Measurements from ENCODE around the gene MRPL16.
"Not testable (repeated sequence)": the region's sequence is repeated elsewhere in the genome, so short reads cannot be mapped to it uniquely, and the experiment has no call there.

MRPL16 gene

DNA sequence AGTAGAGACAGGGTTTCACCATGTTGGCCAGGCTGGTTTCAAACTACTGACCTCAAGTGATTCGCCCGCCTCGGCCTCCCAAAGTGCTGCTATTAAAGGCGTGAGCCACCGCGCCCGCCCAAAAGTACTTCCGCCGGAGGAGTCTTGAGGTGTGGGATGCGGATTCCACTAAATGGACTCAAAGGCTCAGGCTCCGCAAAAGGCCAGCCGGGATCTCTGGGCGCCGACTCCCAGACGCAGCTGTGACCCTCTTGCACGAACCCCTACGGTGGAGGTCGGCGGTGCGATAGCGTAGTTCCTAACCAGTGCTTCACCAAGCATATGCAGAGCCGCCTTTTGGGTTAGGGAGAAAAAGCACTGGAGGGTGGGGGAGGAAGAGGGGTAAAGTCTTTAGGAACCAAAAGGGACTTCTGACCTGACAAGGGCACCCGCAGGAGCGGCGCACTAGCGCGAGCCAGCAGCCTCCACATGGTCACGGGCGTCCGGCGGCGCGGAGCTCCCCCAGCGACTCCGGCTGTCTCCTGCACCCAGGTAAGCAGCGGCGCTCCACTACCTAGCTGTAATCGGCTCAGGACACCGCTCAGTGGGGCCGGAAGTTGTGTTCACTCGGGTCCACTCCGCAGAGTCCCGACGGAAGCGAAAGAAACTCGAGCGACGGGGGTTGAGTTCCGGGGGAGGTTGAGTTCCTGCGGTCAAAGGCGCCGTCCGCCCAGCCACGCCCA lies at the start of gene MRPL16:
TSS of gene MRPL16 (minus strand) at position 590 of the 722 bp plus-strand sequence. CDS start at position 470, 120 bp downstream.
- peak; percentile 82 for DNase-seq (ENCODE audit: low read depth)

DNA sequence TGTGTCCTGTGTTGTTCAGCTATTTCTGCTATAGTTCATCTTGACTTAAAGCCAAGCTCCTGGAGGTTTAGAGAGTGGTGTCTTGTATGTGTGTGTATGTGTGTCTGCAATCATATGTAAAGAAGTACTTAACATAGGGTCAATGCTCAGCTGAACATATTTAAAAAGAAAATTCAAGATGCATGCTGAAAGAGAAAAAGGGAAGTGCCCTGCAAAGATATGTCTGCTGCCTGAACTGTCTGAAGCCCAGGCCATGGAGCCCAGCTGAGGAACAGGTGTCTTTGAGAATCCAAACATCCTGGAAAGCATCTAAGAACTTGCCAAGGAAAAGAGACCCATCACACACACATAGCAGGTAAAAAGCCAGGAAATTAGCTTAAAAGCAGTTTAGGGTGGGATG lies 49.1 kb upstream of the MRPL16 start:
- no peak for DNase-seq (ENCODE audit: low read depth)

DNA sequence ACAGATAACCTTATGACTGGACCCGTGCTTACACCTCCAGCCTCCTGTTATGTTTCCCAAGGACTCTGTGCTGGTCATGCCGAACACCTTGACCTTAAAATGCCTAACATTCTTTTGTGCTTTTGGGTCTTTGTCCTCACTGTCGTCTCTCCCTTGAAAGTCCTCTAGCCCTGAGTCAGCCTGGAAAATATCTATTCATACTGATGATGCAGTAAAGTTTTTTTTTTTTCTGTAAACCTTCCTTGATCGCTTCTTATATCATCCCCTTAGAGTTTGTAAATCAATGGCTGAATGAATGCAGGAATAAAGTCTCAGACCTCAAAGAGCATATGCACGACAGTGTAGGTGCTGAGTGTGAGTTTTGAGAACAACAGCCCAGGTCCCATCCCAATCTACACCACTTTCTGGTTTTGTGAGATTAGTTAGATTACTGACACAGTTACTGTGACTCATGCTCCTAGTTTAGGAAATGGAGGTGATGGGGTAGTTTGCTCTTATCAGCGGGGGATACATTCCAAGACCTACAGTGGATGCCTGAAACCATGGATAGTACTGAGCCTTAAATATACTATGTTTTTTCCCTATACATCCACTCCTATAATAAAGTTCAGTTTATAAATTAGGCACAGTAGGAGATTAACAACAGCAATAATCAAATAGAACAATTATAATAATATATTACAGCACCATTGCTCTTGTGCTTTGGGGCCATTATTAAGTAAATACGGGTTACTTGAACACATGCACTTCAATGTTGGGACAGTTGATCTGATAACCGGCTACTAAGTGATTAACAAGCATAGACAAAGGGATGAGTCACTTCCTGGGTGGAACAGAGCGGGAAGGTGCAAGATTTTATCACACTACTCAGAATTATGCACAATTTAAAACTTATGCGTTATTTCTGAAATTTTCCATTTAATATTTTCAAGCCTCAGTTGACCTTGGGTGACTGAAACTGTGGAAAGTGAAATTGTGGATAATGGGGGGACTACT lies 47.2 kb upstream of the MRPL16 start:
- no peak for DNase-seq (ENCODE audit: low read depth)

DNA sequence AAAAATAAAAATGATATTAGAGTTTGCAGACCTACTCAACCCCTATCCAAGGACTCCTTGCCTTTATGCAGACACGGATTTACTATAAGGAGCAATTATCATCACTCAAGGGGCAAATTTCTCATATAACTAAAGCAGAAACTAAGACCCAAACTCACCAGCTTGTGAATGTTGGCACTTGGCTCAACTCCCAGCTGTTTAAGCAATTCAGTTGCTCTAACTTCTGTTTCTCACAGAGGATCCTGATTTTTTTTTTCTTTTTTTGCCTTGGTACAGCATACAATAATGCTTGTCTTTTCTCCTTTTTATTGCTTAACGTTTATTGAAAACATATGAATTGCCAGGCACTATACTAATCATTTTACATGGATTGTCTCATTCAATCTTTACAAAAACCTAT lies 44.3 kb upstream of the MRPL16 start:
- DNase-seq (ENCODE audit: low read depth): no peak

DNA sequence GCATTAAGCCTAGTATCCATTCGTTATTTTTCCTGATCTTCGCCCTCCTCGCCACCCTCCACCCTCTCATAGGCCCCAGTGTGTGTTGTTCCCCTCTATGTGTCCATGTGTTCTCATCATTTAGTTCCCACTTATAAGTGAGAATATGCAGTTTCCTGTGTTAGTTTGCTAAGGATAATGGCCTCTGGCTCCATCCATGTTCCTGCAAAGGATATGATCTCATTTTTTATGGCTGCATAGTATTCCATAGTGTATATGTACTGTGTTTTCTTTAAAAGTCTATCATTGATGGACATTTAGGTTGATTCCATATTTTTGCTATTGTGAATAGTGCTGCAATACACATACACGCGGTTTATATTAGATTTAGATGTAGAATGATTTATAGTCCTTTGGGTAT lies 40.8 kb upstream of the MRPL16 start:
- DNase-seq (ENCODE audit: low read depth): not testable (repeated sequence)

DNA sequence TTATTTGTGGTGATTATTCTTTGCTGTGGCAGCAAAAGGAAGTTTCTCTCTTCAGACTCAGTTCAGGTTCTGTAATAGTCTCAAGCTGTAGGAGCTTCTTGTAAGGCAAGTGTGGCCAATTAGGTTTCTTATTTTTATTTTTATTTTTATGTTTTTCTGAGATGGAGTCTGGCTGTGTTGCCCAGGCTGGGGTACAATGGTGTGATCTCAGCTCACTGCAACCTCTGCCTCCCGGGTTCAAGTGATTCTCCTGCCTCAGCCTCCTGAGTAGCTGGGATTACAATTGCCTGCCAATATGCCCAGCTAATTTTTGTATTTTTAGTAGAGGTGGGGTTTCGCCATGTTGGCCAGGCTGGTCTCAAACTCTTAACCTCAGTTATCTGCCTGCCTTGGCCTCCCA lies 39.0 kb upstream of the MRPL16 start:
- DNase-seq (ENCODE audit: low read depth): not testable (repeated sequence)

DNA sequence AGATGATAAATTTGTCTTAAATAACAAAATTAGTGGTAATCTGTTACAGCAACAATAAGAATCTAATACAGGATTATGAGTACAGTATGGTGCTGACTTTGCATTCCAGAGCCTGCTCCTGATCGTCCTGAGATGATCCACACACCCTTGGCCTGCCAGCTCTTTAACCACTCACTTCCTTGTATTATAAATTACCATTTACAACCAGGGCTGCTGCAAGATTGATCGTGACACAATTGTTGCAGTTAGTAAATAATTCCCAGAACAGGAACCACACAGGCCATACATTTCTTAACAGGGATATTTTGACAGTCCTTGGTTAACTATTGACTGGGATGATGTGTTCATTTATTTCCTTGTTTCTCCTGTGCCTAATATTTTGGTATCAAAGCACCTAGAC lies 38.6 kb upstream of the MRPL16 start:
- no peak for DNase-seq (ENCODE audit: low read depth)

DNA sequence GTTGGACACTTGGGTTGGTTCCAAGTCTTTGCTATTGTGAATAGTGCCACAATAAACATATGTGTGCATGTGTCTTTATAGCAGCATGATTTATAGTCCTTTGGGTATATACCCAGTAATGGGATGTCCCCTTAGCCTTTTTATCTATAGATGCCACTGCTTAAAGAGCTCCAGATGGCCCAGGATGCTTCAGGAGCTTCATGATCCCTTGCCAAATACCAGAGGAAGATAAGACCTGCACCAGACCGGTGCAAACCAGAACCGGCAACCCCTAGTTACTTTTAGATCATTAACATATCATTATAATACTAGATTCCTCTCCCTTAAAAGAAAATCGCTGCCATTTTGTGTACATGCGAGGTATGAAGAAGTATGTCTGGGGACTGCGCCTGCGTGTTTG lies 37.9 kb upstream of the MRPL16 start:
- DNase-seq (ENCODE audit: low read depth): not testable (repeated sequence)

DNA sequence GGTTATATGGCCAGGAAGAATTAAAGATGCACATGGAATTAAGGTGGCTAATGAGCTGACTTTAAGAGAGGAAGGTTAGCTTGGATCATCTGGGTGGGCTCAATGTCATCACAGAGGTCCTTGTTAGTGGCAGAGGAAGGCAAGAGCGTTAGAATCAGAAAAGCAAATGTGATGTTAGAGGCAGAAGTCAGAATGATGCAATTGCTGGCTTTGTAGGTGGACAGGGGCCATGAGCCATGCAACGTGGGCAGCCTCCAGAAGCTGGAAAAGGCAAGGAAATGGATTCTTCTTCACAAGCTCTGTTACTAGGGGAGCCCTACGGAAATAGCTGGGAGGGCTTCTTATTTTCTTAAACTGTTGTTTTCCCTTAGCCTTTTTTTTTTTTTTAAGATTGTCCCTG lies 37.0 kb upstream of the MRPL16 start:
- DNase-seq (ENCODE audit: low read depth): no peak

DNA sequence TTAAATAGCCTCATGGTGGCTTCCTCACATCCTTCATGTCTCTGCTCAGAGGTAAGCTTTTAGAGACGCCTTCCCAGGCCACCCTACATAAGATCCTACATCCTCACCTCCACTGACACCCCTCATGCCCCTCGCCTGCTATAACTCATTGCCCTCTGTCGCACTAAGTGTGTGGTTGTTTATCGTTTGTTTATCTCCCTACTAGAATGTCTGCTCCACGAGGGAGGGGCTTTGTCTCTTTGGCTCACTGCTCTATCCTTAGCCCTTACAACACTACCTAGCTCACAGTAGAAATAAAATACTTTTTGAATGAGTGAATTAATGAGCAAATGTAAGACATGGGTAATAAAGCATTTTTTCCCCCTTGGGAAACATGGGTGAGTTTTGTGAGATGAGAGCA lies 36.0 kb upstream of the MRPL16 start:
- no peak for DNase-seq (ENCODE audit: low read depth)

DNA sequence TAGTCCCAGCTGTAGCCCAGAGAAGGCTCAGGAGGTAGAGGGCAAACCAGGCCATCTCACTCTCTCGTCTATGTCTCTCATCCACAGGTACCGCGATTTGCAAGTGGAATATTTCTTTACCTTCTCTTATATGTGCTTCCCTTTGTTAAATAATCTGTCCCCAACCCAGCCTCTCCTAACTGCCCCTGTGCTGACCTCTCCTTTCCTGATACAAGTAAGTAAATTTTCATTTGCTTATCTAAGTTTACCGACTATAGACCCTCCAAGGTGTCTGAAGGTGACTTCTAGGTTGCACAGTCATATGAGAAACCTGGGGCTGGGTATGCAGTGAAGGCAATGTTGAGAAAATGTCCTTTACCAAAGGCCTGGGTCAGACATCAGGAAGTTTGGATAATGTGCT lies 34.8 kb upstream of the MRPL16 start, which contains the start of gene CBLIF:
TSS of gene CBLIF (minus strand) at position 101 of the 400 bp plus-strand sequence. CDS start at position 55, 46 bp downstream.
- DNase-seq (ENCODE audit: low read depth): no peak

DNA sequence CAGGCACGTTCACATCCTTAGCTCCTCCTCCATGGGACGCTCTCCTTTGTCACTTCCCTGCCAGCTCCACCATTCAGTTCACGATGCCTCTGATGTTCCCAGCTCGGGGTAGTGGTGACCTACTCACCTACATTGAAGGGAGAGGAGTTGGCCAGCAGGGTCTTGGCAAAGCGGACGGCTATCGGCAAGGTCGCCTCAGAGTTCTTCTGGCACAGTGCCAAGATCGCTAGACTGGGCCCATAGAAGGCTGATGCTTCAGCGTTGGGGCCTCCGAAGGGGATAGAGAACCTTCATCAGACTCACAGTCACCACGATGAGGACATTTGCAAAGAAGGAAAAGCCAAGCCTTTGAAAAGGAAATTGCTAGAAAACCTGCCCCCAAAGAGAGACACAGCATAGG lies 31.7 kb upstream of the MRPL16 start:
- no peak for DNase-seq (ENCODE audit: low read depth)

DNA sequence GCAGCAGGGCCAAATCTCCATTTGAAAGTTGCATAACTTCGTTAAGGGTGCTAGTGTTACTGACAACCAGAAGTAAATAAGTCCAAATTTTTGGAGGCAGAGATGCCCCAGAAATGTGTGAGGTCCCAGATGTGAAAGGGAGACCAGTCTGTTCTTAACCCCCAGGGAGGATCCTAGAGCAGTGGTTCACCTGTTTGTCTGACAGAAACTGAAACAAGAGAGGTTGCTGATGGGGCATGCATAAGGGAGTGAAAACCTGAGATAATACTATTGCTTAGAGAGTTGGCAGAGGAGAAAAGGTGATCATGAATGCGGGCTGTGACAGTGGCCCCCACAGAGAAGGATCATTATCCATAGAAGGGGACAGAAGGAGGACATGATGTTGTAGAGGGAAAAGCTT lies 30.9 kb upstream of the MRPL16 start:
- DNase-seq (ENCODE audit: low read depth): no peak

DNA sequence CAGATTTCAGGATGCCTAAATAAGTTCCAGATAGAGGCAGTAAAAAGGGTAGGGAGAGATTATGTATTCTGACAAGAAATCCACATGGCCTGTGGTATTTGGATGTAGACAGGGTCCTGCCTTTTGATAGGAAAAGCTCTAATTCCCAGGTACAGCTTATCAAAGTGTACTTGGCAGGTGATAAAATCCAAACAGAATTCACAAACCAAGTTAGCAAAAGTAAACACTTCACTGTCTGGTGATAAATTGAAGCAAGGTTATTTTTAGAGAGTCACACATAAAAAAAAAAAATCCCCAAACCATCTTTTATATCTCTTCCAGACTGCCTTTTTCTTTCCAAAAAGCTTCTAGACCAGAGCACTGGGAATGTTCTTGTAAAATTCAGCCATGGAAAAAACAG lies 29.0 kb upstream of the MRPL16 start:
- DNase-seq (ENCODE audit: low read depth): no peak

DNA sequence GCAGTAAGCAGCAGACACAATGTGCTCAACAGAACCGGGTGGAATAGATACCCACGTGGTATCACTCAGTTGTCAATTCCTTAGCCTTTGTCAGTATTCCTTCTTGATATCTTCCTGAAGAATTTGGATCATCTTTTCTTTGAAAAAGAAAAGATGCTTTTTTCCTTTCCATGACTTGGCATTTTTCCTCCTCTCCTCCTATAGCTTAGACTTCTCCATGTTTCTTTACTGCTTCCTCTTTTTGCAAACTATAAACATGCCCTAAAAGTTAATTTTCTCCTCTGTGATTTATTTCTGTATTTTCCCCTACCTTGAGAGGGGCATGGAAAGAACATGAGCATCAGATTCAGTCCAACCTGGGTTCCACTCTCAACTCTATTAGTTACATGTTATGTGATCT lies 23.0 kb upstream of the MRPL16 start:
- no peak for DNase-seq (ENCODE audit: low read depth)

DNA sequence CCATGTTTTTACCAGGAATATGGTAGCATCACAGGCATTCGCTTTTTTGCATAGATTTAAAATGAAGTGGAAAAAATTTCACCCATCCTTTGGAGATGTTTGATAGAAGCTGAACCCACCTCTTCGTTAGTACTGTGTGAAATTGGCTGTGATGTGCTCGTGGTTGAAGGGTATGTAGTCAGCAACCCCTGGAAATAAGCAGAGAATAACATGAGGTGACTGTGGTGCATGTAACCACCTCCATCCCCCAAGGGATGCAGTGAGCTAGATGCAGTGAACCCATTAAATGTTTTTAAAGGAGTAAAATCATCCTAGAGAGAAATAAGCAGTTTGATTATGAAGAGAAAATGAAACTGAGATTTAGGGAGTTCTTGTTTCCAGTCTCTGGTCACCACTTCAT lies 18.8 kb upstream of the MRPL16 start:
- DNase-seq (ENCODE audit: low read depth): no peak

DNA sequence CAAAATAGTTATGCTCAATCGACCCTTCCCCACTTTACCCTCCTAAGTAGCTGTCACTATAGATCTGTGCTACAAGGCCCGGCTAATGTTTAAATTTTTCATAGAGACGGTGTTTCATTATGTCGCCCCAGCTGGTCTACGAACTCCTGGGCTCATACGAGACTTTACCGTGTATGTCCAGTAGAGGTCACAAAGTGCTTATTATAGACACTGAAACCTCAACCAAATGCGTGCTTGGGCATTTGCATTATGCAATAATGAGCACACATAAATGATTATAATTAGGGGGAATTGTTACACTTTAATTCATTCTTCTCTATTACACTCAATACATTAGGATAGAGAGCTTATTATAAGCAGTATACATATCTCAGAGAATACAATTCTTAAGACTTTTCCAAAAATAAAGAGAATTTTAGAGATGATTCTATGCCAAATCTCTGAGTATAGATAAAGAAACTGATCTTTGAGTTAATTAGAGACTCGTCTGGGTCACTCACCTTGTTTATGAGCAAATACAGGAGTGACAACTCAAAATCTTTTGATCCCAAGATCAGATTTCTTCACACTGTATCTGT lies 12.5 kb upstream of the MRPL16 start:
- peak; percentile 56 for DNase-seq (ENCODE audit: low read depth)

DNA sequence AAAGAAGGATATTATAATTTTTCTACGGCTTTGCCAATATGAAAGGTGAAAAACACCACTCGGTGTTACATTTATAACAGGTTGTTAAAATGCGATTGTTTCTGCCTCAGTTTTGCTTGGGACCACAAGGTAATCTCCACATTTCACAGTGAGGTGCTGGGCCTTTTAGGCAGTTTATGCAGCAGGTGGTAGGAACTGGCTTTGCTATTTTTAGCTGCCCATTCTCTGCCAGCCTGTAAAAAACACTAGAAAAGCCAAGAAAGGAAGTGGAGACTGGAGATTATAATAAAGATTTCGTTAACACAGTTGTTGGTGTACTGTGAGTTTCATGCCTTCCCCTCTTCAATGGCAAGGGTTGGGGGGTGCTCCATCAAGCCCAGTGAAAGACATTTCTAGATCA lies 8.0 kb upstream of the MRPL16 start:
- DNase-seq (ENCODE audit: low read depth): no peak

DNA sequence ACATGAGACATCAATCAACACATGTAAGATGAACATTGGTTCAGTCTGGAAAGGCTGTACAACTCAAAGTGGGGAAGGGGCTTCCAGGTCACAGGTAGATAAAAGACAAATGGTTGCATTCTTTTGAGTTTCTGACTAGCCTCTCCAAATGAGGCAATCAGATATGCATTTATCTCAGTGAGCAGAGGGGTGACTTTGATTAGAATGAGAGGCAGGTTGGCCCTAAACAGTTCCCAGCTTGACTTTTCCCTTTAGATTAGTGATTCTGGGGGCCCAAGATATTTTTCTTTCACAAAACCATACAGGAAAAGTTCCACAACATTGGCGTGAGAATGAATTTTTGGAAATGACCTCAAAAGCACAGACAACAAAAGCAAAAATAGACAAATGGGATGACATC lies 5.9 kb upstream of the MRPL16 start:
- DNase-seq (ENCODE audit: low read depth): not testable (repeated sequence)

DNA sequence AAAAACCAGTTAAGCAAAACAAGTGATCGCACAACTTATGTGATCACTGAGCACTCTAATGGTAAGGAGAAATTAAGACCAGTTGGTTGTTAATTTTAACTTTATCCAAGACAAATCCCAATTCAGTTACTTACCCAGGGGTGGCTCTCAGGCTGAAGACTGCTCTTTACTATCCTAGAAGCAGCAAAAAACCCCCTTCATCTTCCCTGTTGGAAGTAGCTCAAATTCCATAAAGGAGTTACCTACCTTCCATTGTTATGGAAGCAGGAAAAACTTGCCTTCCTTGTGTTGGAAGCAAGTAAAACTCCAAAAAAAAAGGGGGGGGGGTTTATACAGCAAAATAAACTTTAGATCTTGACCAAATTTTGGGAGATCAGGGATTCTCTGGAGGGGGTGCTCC lies 5.2 kb upstream of the MRPL16 start:
- DNase-seq (ENCODE audit: low read depth): no peak

DNA sequence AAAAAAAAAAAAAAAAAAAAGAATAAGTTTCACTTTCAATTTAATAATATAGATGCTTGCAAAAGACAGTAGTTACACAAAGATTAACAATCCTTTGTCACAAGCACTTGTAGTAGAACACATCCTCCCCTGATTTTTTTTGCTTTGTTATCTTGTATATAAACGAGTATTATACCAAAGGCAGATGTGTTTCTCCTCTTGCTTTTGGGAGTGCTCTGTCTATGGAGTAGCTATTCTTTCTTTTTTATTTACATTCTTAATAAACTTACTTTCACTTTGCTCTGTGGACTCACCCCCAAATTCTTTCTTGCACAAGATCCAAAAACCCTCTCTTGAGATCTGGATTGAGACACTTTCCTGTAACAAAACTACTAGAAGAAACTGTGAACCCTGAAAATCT lies 3.4 kb upstream of the MRPL16 start:
- no peak for DNase-seq (ENCODE audit: low read depth)

DNA sequence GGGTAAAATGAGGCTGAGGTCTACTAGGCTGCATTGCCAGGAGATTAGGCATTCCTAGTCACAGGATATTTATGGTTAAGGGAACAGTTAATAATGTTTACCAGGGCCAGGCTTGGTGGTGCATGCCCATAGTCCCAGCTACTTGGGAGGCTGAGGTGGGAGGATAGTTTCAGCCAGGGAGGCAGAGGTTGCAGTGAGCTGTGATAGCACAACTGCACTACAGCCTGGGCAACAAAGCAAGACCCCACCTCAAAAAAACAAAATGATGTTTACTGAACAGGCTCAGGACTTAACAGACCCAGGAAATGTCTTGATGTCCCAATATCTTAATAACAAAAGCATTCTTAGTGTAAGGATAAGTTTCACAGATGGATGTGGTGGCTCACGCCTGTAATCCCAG lies 2.8 kb upstream of the MRPL16 start:
- no peak for DNase-seq (ENCODE audit: low read depth)

DNA sequence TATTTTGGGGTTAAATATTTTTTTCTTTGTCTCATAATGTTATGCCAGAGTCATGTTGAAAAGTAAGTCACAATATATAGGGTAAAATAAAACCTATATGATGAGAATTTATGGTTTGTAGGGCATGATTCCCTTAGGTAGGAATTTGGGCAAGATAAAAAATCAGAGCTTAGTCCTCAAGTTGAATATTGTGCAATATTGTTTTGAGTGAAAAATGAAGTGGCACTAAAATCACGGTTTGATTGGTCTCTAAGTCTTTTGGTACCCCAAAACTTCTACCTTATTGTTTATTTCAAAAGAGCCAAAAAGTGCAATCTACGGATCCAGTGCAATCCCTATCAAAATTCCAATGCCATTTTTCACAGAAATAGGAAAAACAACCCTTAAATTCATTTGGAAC lies 1.6 kb upstream of the MRPL16 start:
- DNase-seq (ENCODE audit: low read depth): no peak

Data from amniotic epithelial cell (primary cell).